GM19468 (cell line): ENCODE measurements around the gene GARIN1A.
"Not testable (repeated sequence)": the region's sequence is repeated elsewhere in the genome, so short reads cannot be mapped to it uniquely, and the experiment has no call there.

Experiments used
- ATAC-seq: cut with Tn5 transposase; IDR thresholded peaks from one replicate; pipeline ENCODE4 v1.9.1; 2021; ENCODE audit warnings: mild to moderate bottlenecking, moderate library complexity, moderate number of reproducible peaks; ENCODE audit not compliant: unreplicated experiment; ENCODE audit errors: extremely low read depth

The GARIN1A gene

DNA sequence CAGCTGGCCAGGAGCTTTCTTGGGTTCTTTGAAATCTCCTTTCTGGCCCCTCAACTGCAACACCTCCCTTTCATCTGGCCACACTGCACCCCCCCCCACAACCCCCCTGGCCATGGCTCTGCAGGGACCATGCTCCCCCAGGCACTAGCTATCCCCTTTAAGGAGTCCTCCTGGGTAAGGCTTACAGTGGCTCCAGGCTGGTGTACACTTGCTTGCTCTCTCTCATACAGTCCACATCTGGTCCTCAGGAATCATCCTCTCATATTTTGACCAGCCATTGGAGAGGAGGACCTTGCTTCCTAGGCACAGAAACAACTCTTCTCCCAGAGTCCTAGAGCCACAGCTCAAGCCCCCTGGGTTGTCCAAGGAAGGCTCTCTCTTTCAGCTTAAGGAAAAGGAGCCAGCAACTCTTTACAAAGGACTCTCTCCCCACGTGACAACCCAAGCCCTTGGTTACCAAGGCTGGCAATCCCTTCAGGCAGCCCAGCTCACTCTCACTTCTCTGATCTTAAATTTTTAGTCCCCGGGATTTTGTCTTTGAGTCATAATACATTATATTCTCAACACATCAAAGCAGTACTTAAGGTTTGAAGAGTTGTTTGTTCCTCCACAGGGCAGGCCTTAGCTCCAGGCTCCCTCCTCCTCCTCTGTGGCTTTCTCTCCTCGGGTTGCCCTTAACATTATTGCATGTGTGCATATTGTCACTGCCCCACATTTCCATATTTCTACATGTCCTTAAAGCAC, 9.9 kb downstream of the GARIN1A start:
- ATAC-seq, result no peak

DNA sequence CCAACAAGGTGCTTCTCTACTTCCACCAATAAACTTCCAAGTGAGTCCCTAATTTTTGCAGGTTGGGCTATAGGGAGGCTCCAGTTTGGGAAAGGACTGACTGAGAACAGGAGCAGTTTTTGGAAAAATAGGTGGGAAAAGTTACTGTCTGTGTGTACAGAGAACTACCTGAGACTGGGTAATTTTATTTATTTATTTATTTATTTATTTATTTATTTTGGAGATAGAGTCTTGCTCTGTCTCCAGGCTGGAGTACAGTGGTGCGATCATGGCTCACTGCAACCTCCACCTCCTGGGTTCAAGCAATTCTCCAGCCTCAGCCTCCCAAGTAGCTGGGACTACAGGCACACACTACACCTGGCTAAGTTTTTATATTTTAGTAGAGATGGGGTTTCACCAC, 11.2 kb downstream of the GARIN1A start:
- ATAC-seq, result not testable (repeated sequence)

DNA sequence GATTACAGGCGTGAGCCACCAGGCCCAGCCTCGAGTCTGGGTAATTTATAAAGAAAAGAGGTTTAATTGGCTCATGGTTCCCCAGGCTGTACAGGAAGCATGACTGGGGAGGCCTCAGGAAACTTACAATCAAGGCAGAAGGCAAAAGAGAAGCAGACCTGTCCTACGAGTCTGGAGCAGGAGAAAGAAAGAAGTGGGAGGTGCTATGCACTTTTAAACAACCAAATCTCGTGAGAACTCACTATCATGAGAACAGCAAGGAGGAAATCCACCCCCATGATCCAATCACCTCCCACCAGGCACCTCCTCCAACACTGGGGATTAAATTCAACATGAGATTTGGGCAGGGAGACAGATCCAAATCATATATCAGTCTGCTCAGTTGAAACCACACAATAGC, 11.6 kb downstream of the GARIN1A start:
- not testable (repeated sequence) for ATAC-seq

DNA sequence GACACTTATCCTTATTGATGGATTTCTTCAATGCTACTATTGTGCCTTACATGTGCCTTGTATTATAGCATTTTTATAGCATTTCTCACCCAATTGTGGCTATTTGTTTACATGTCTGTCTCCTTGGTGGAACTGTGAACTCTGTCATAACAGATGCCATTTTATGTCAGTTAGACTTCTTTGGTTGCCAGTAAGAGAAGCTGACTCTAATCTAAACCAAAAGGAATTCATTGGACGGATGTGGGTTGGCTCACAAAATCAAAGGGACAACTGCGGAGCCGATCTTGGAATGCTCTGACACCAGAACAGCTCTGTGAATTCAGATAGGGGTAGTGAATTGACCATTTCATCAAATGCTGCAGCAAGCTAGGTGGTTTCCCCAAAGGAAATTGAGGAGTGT, 15.0 kb downstream of the GARIN1A start:
- no peak for ATAC-seq

DNA sequence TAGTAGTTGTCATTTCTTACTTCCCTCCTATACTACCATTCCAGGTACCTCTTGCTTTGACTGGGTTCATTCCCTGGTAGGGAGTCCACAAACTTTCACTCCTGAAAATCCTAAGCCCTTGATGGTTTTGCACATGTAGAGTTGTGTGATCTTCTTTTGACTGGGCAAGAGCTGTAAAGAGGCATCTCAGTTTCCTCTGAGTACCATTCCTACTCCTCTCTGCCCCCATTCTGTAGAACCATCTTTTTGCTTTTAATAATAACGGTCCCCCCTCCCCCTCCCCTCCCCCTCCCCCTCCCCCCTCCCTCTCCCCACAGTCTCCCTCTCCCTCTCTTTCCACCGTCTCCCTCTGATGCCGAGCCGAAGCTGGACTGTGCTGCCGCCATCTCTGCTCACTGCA, 16.4 kb downstream of the GARIN1A start:
- ATAC-seq, result no peak

DNA sequence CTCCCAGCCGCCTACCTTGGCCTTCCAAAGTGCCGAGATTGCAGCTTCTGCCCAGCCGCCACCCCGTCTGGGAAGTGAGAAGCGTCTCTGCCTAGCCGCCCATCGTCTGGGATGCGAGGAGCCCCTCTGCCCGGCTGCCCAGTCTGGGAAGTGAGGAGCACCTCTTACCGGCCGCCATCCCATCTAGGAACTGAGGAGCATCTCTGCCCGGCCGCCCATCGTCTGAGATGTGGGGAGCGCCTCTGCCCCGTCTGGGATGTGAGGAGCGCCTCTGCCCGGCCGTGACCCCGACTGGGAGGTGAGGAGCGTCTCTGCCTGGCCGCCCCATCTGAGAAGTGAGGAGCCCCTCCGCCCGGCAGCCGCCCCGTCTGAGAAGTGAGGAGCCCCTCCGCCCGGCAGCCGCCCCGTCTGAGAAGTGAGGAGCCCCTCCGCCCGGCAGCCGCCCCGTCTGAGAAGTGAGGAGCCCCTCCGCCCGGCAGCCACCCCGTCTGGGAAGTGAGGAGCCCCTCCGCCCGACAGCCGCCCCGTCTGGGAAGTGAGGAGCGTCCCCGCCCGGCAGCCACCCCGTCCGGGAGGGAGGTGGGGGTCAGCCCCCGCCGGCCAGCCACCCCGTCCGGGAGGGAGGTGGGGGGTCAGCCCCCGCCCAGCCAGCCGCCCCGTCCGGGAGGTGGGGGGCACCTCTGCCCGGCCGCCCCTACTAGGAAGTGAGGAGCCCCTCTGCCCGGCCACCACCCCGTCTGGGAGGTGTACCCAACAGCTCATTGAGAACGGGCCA, 17.3 kb downstream of the GARIN1A start:
- ATAC-seq, result not testable (repeated sequence)

DNA sequence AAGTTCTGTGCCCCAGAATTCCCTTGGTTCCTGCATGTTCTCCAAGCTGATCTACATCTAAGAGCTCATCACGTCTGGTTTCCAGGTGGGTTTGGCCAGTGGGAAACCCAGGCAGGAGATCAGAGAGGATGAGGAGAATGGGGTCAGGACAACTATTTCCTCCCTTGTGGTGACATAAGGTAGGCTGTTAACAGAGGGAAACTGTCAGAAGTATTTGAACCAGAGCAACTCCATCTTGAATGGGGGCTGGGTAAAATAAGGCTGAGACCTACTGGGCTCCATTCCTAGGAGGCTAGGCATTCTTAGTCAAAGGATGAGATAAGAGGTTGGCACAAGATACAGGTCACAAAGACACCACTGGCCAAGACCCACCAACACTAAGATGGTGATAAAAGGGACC, 19.1 kb downstream of the GARIN1A start:
- ATAC-seq, result no peak

DNA sequence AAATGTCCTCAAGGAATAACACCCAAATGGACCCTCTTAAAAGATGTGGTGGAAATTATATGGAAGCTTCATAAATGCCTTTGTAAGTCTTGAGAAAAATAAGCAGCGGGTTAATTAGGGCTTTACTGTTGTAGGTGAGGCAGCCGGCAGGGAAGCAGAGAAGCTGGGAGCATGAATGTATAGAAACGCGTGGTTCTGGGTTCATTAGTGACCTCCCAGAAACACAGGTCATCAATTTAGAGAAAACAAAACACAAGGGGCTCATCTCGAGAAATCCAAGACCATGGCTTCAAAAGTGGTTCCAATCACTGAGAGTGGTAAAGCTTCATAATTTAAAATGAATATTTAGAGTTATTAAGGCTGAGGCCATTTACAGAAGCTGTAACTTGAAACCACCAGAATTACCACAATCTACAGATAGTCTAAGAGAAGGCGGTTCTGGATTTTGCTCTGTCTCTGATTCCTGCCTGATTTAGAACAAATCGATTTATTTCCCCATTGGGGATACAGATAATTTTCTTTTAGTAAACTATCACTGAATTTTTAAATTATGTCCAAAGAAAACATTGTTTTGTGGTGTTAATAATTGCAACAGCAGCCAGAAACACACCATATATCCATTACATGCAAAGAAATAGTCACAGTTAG, 20.7 kb downstream of the GARIN1A start:
- ATAC-seq, result no peak

DNA sequence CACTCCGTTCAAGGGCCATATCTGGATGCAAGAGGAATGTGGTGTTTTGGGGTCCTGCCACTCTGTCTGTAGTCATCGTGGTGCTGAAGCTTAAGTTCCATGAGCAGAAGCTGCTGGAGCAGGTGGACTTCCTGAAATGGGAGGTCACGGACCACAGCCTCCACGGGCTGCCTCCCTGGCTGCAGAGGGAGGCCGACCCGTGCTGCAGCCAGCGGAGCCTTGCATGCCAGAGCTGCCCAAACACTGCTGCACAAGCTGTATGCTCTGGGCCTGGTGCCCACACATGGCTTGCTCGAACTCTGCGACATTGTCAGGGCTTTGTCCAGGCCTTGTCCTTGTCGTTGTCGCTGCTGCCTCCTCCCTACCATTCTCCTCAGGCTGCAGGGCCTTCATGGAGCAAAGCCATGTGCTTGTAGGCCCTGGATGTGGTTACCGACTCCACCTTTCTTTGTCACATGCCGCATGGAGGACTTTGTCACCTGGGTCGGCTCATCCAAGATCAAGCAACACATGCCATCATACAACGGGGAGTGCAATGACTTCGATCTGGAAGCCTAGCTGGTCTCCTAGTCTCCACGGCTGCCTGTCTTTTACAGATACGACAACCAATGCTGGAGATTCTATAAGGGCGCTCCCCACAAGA, 21.4 kb downstream of the GARIN1A start:
- ATAC-seq, result no peak

DNA sequence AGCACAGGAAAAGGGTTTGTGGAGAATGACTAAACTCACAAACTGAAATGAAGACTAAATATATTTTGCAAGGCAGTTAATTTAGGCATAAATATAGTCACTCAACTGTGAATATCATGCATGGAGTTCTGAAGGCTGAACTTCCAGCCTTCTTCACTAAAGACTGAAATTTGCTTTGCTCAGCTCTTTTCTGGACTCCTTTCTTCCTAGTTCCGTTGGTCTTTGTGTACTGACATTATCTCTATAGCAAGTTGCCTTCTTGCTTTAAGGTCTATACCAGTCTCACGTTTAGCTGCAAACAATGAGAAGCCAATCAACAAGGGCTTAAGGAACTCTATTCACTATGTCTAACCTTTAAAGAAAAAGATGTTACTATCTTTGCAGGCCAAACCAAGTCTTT, 22.6 kb downstream of the GARIN1A start:
- no peak for ATAC-seq

DNA sequence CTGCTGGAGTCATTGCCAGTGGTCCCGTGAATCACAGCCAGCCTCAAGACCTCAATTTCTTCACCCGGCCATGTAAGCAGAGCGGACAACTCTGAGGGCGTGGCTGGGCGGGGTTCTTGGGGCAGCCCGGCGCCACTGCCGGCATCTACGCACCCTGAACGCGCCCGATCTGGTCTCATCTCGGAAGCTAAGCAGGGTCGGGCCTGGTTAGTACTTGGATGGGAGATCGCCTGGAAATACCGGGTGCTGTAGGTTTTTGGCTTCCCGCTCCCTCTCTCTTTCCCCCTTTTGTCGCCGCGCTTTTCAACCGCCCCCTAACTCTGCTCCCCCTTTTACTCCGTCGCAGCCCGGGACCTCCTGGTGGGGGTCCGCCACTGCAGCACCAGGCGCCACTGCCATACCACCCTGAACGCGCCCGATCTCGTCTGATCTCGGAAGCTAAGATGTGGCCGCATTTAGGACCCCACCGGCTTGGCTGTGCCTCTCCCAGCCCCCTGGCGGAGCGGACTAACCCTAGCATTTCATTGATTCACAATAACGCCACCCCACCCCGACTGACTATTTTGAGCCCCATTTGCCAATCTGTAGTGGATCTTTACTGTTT, 25.3 kb downstream of the GARIN1A start:
- ATAC-seq, result no peak

DNA sequence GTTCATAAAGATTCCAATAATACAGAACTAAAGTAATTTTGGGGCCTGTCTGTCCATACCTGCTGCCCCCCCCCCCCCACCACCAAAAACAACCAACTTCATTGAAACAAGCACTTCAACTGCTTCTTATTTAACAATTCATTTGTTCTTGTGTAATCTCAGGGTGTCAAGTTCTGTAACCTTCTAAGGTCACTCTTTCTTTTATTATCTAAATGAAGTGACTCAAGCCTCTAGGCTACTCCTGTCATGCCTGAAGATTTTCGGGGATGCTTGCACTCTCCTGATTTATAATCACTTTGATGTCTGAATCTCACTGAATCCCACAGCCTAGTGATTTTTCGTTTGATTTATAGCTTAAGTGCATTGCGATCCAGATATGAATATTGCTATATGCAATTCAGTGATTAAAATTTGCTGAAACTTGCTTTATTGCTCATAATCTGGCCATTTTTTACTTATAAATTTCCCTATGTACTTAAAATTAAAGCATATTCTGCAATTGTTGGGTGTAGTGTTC, 27.2 kb downstream of the GARIN1A start:
- ATAC-seq, result no peak

DNA sequence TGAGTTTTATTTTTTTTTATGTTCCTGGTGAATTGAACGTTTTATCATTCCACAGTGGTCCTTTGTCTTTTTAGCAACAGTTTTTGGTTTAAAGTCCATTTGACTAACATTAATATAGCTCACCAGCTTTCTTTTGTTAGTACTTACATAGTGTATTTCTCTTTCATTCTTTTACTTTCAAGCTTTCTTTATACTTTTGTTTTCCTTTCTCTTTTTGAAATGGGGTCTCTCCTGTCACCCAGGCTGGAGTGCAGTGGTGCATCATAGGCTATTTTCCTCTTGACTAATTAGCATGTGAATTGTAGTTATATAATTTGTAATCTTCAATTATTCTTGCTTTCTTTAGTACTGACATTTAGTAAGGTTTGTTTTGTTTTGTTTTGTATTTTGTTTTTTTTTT, 27.8 kb downstream of the GARIN1A start:
- ATAC-seq, result no peak

DNA sequence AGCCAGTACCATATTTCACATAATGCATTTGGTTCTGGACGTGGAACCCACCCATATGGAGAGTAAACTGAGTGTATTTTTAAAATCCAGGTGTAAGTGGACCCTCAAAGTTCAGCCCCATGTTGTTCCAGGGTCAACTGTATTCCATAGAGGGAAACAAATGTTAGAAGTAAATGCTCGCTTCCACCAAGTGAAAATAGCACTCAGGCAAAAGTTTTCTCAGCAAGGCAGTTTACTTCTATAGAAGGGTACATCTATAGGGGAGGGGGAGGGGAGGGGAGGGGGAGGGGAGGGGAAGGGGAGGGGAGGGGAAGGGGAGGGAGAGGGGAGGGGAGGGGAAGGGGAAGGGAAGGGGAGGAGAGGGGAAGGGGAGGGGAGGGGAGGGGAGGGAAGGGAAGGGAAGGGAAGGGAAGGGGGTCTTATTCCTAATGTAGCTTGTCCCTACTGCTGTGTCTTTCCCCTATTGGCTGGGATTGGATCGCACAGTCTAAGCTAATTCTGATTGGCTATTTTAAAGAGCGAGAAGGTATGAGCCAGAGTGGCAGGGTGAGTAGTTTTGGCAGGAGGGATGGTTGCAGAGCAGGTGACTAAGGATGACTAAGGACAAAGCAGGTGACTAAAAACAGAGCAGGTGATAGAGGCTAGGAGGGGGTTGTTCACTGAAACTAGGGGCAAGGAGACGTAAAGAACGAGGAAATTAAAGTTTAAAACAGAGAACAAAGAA, 29.1 kb downstream of the GARIN1A start:
- no peak for ATAC-seq

DNA sequence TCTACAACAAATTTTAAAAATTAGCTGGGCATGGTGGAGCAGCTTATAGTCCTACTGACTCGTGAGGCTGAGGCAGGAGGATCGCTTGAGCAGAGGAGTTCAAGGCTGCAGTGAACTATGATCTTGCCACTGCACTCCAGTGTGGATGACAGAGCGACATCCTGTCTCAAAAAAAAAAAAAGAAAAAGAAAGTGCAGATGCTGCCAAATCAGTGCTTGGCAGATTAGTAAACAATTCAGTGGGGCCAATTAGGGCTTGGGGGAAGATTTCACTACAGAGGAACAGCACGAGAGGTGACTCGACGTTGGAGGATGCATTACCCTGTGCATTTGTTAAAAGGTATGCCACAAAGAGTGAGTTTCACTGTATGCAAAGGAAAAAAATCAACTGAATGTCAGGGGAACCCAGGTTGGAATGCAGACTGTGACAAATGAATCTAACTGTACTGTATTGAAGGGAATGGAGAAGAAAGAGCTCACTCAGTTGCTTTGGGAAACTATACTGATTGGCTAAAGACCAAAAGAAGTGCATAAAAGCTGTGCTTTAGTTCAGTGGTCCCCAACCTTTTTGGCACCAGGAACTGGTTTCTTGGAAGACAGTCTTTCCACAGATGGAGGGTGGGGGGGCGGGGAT, 31.6 kb downstream of the GARIN1A start:
- ATAC-seq, result no peak

DNA sequence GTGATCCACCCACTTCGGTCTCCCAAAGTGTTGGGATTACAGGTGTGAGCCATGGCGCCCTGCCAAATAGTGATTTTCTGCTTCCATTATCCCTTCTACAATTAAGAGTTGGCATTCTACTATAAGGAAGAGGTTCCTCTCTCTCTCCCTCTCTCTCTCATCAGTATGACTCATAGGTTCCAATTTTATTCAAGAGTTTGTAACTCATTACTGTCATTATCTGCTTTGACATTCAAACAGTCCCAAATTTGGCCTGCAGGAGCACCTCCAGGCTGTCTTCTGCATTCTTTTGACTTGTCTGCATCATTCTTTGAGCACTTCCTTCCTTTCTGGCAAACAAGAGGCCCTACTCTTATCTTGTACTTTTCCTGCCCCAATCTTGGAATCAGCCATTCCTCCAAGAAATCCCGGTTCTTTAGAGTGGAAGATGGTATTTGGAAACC, 33.8 kb downstream of the GARIN1A start:
- no peak for ATAC-seq

DNA sequence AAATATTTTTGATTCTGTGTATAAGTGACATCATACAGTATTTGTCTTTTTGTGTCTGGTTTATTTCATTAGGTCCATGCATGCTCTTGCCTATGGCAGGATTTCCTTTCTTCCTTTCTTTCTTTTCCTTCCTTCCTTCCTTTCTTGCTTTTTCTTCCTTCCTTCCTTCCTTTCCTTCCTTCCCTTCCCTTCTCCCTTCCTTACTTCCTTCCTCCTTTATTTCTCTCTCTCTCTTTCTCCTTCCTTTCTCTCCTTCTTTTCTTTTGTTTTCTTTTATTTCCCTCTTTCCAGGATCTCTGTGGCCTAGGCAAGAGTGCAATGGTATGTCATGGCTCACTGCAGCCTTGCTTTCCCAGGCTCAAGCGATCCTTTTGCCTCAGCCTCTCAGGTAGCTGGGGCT, 35.7 kb downstream of the GARIN1A start:
- no peak for ATAC-seq

DNA sequence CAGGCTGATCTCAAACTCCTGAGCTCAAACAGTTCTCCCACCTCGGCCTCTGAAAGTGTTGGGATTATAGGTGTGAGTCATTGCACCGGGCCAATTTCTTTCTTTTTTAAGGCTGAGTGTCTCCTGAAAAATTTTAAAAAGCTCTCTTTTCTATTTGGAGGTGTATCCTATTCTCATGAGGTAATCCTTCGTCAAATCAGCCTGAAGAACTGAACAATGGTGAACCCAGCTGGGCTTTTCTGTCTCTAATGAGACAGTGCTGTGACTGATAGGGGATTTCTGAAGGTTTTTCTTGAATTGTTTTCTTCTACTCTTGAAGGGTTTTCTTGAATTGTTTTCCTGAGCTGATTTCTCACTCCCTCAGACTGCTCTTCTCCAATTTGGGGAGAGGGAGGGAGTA, 36.1 kb downstream of the GARIN1A start:
- no peak for ATAC-seq

DNA sequence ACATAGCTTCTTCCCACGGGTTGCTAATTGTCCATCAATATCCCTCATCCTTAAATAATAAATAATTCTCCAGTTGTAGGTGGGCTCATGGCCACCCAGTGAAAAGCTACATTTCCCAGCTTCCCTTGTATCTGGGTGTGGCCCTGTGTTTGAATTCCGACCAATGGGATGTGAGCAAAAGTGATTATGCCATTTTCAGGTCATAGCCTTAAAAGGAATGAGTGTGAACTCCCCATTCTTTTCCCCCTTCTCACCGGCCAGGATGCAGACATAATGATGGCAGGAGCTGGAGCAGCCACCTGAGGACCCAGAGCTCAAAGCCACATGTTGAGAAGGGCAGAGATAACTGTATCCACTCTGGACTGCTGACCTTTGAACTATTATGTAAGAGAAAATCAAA, 36.7 kb downstream of the GARIN1A start:
- ATAC-seq, result no peak
